OCI-LY1 (cell line): ENCODE results near the gene UNC93A.

Experiments used
- H2AFZ ChIP-seq: fragments of 200-600 bp; sonication (generic), shearing (Covaris generic); 2 replicates; pipeline ENCODE4 v1.6.0; 2014; ENCODE audit warnings: antibody characterized with exemption, mild to moderate bottlenecking, low read length
- H3F3A ChIP-seq: fragments of 200-600 bp; sonication (generic), shearing (Covaris generic); 2 replicates; pipeline ENCODE4 v1.6.0; 2014; ENCODE audit warnings: mild to moderate bottlenecking, antibody characterized with exemption, low read length, moderate library complexity; ENCODE audit not compliant: insufficient read depth
- H3K27ac ChIP-seq: fragments of 200-600 bp; sonication (generic); 2 replicates; pipeline ENCODE4 v1.5.1; 2014; ENCODE audit warnings: low read length, mixed run types, mild to moderate bottlenecking, low read depth; ENCODE audit not compliant: poor library complexity, severe bottlenecking
- H3K27me3 ChIP-seq: fragments of 200-600 bp; sonication (generic); 2 replicates; pipeline ENCODE4 v1.6.0; 2014; ENCODE audit warnings: antibody characterized with exemption, mild to moderate bottlenecking, low read length, moderate library complexity; ENCODE audit not compliant: insufficient read depth
- H3K36me3 ChIP-seq: fragments of 200-600 bp; sonication (generic); 2 replicates; pipeline ENCODE4 v1.6.1; 2014; ENCODE audit warnings: mild to moderate bottlenecking, antibody characterized with exemption, low read length, moderate library complexity, mixed read lengths; ENCODE audit not compliant: insufficient read depth
- H3K4me1 ChIP-seq: fragments of 200-600 bp; sonication (generic); 2 replicates; pipeline ENCODE4 v1.5.1; 2014; ENCODE audit warnings: mild to moderate bottlenecking, low read length, moderate library complexity; ENCODE audit not compliant: insufficient read depth, severe bottlenecking
- H3K4me2 ChIP-seq: fragments of 200-600 bp; sonication (generic), shearing (Covaris generic); 2 replicates; pipeline ENCODE4 v1.6.1; 2014; ENCODE audit warnings: low read length
- H3K4me3 ChIP-seq: fragments of 200-600 bp; sonication (generic); 2 replicates; pipeline ENCODE4 v1.5.1; 2014; ENCODE audit warnings: low read length, low read depth, mild to moderate bottlenecking, mixed read lengths; ENCODE audit not compliant: poor library complexity, severe bottlenecking
- H3K79me2 ChIP-seq: fragments of 200-600 bp; shearing (Covaris generic); 2 replicates; pipeline ENCODE4 v1.6.1; 2016; ENCODE audit warnings: mixed run types, low read length, mixed read lengths; ENCODE audit not compliant: insufficient read depth
- H3K9ac ChIP-seq: fragments of 200-600 bp; sonication (generic), shearing (Covaris generic); 2 replicates; pipeline ENCODE4 v1.6.1; 2014; ENCODE audit warnings: mild to moderate bottlenecking, low read length, mixed read lengths
- H3K9me2 ChIP-seq: fragments of 200-600 bp; sonication (generic), shearing (Covaris generic); 2 replicates; pipeline ENCODE4 v1.6.1; 2014; ENCODE audit warnings: low read depth, mild to moderate bottlenecking, low read length, mixed read lengths
- H3K9me3 ChIP-seq: fragments of 200-600 bp; shearing (Covaris generic); 2 replicates; pipeline ENCODE4 v1.6.1; 2014; ENCODE audit warnings: low read length, mixed read lengths
- H4K20me1 ChIP-seq: fragments of 200-600 bp; sonication (generic), shearing (Covaris generic); 2 replicates; pipeline ENCODE4 v1.6.0; 2016; ENCODE audit warnings: mild to moderate bottlenecking, low read length; ENCODE audit not compliant: insufficient read depth
- EZH2 ChIP-seq: fragments of 200-600 bp; sonication (generic), shearing (Covaris generic); IDR thresholded peaks from 2 replicates; pipeline ENCODE4 v1.8.0; 2017; ENCODE audit warnings: borderline replicate concordance, mixed run types, mild to moderate bottlenecking, antibody characterized with exemption, low read length, moderate library complexity, mixed read lengths
- TF ChIP-seq, protein P1 (sequence below): fragments of 200-600 bp; sonication (generic), shearing (Covaris generic); IDR thresholded peaks from 2 replicates; pipeline ENCODE4 v1.5.1; 2017; ENCODE audit warnings: mild to moderate bottlenecking, antibody characterized with exemption, low read length, moderate library complexity, mixed read lengths

UNC93A gene

DNA sequence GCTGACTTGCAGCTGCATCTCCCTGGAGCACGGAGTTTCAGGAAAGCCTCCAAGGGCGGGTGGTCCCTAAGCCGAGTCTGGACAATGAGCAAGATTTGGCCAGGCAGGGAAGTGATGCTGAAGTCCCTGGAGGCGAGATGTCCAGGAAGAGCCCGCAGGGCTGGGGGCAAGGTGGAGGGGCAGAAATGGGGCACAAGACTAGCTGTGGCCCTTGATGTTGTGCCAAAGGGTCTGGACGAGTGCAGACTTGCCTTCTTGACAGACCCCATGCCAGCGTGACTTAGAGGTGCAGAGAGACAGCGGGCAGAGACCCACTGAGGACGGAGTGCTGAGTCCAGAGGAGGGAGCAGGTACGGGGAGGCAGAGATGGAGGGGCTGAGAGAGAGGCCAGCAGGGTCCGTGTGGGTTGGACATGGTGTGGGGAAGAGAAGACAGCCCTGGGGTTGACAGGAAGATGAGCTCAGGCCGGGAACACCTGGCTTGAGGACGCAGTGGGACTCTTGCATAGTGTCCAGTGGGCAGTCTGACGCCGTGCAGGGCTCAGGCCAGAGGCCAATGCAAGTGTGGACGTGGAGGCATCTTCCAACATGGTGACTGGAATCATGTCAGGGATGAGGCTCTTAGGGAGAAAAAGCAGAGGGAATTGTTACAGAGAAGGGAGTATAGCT is 8.7 kb downstream of the UNC93A start:
- H3K4me3 ChIP-seq, result no peak overlapping the region
- H3K36me3 ChIP-seq, result no peaks in the 10 kb centered on the region
- H2AFZ ChIP-seq, result no peak overlapping the region
- H3K4me1 ChIP-seq, result no peaks in the 10 kb centered on the region
- H3K9me3 ChIP-seq, result no peaks in the 10 kb centered on the region
- no peak overlapping the region for H3K4me2 ChIP-seq
- H3K9me2 ChIP-seq, result no peaks in the 10 kb centered on the region
- no peak for TF ChIP-seq EZH2
- TF ChIP-seq, protein P1, sequence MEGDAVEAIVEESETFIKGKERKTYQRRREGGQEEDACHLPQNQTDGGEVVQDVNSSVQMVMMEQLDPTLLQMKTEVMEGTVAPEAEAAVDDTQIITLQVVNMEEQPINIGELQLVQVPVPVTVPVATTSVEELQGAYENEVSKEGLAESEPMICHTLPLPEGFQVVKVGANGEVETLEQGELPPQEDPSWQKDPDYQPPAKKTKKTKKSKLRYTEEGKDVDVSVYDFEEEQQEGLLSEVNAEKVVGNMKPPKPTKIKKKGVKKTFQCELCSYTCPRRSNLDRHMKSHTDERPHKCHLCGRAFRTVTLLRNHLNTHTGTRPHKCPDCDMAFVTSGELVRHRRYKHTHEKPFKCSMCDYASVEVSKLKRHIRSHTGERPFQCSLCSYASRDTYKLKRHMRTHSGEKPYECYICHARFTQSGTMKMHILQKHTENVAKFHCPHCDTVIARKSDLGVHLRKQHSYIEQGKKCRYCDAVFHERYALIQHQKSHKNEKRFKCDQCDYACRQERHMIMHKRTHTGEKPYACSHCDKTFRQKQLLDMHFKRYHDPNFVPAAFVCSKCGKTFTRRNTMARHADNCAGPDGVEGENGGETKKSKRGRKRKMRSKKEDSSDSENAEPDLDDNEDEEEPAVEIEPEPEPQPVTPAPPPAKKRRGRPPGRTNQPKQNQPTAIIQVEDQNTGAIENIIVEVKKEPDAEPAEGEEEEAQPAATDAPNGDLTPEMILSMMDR, result no peak
- H3F3A ChIP-seq, result no peaks in the 10 kb centered on the region
- no peaks in the 10 kb centered on the region; the same call in 1 of the 2 replicates for H3K27me3 ChIP-seq
- H3K79me2 ChIP-seq, result no peaks in the 10 kb centered on the region
- no peaks in the 10 kb centered on the region for H4K20me1 ChIP-seq
- H3K27ac ChIP-seq, result no peak overlapping the region
- H3K9ac ChIP-seq, result no peak overlapping the region

DNA sequence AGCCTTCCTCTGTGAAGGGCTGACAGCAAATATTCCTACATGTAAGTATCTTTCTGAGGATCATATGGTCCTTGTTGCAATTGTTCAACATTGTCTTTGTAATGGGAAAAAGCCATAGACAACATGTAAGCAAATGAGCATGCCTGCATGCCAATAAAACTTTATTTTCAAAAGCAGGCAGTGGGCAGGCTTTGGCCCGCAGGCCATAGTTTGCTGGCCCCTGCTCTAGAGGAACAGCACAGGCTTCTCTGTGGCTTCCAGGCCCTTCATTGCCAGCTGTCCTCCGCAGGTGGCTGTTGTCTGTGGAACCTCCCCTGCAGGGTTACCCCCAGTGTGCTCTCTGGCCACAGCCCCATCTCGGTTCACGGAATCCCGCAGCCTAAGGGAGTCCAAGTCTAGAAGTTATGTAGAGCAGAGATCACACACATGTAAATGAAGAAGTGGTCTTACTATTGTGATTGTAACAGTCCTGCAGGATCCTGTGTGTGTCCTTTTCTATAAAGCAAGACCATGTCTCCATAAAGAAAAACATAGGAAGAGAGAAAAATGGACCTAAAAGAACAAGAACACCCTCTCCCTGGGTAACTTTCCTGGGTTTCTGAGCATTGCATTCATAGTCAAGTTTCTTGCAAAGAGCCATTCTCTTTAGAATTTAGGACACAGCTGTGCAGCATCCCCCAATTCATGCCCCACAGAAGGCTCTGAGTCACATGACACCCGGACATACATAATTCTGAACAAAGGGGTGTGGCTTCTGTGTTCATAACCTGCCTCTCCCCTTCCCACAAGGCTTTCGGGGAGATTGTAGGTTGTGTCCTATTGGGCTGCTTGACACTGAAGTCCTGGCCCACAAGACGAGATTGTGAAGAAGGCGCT is 10.0 kb downstream of the UNC93A start:
- Histone ChIP-seq H3K9me2 (no peaks in the 10 kb centered on the region), H3K4me3 (no peak overlapping the region), H3K4me2 (no peak overlapping the region), H3K9me3 (no peaks in the 10 kb centered on the region), H3K4me1 (no peaks in the 10 kb centered on the region), H3K27me3 (no peaks in the 10 kb centered on the region; the same call in 1 of the 2 replicates), H3K36me3 (no peaks in the 10 kb centered on the region), H3K9ac (no peak overlapping the region), H4K20me1 (no peaks in the 10 kb centered on the region), H3F3A (no peaks in the 10 kb centered on the region), H3K27ac (no peak overlapping the region), H2AFZ (no peak overlapping the region), H3K79me2 (no peaks in the 10 kb centered on the region)
- TF ChIP-seq, protein P1, result no peak
- no peak for TF ChIP-seq EZH2

GRCh38 chr6:167302074-167302473 is 11.0 kb downstream of the UNC93A start:
- Histone ChIP-seq H3K9me3 (no peaks in the 10 kb centered on the region), H3K4me2 (no peak overlapping the region), H3K4me3 (no peak overlapping the region), H3K79me2 (no peaks in the 10 kb centered on the region), H3K9ac (no peak overlapping the region), H3K27me3 (no peaks in the 10 kb centered on the region; the same call in 1 of the 2 replicates), H2AFZ (no peak overlapping the region), H3K9me2 (no peaks in the 10 kb centered on the region), H3K27ac (no peak overlapping the region), H3F3A (no peaks in the 10 kb centered on the region), H4K20me1 (no peaks in the 10 kb centered on the region), H3K36me3 (no peaks in the 10 kb centered on the region), H3K4me1 (no peaks in the 10 kb centered on the region)
- TF ChIP-seq, protein P1, result no peak
- TF ChIP-seq EZH2, result no peak
